Smooth muscle cell (in vitro differentiated cells): ENCODE measurements around the gene IFNLR1. TPM values are rescaled to one million over a fixed set of nuclear protein-coding genes. Genes with fewer than 3 reads are reported as not detected.

Experiments used
- DNase-seq: peaks from one replicate; lab custom pipeline; 2025; ENCODE audit not compliant: unreplicated experiment; lab: John Stamatoyannopoulos, UW
- H2AFZ ChIP-seq: fragments of 200-600 bp; sonication (generic); 2 replicates; pipeline ENCODE4 v1.6.0; 2016; ENCODE audit warnings: antibody characterized with exemption, low read depth, mild to moderate bottlenecking
- H3F3A ChIP-seq: fragments of 200-600 bp; sonication (generic); 2 replicates; pipeline ENCODE4 v1.6.0; 2017; ENCODE audit warnings: antibody characterized with exemption, low read depth
- H3K27ac ChIP-seq: fragments of 200-600 bp; sonication (generic); 2 replicates; pipeline ENCODE4 v1.5.1; 2016; ENCODE audit warnings: low read depth, mild to moderate bottlenecking
- H3K27me3 ChIP-seq: fragments of 200-600 bp; sonication (generic); 2 replicates; pipeline ENCODE4 v1.6.1; 2016; ENCODE audit warnings: low read depth, mild to moderate bottlenecking
- H3K36me3 ChIP-seq: fragments of 200-600 bp; sonication (generic); 2 replicates; pipeline ENCODE4 v1.5.1; 2016; ENCODE audit warnings: low read depth
- H3K4me1 ChIP-seq: fragments of 200-600 bp; sonication (generic); 2 replicates; pipeline ENCODE4 v1.5.1; 2016; ENCODE audit warnings: low read depth
- H3K4me2 ChIP-seq: fragments of 200-600 bp; sonication (generic); 2 replicates; pipeline ENCODE4 v1.6.0; 2016; ENCODE audit warnings: mild to moderate bottlenecking
- H3K4me3 ChIP-seq: fragments of 200-600 bp; sonication (generic); 2 replicates; pipeline ENCODE4 v1.5.1; 2016; ENCODE audit warnings: mild to moderate bottlenecking
- H3K79me2 ChIP-seq: fragments of 200-600 bp; sonication (generic); 2 replicates; pipeline ENCODE4 v1.6.0; 2016; ENCODE audit warnings: low read depth, mild to moderate bottlenecking
- H3K9ac ChIP-seq: fragments of 200-600 bp; sonication (generic); 2 replicates; pipeline ENCODE4 v1.6.0; 2016; ENCODE audit warnings: low read depth
- H3K9me3 ChIP-seq: fragments of 200-600 bp; sonication (generic); replicated peaks from 2 replicates; pipeline ENCODE4 v1.5.1; 2016; ENCODE audit warnings: low read depth
- H4K20me1 ChIP-seq: fragments of 200-600 bp; sonication (generic); 2 replicates; pipeline ENCODE4 v1.6.0; 2016; ENCODE audit warnings: low read depth
- CTCF ChIP-seq: fragments of 200-600 bp; sonication (generic); IDR thresholded peaks from 2 replicates; pipeline ENCODE4 v1.5.1; 2017; ENCODE audit warnings: borderline replicate concordance, mild to moderate bottlenecking, antibody characterized with exemption; ENCODE audit not compliant: insufficient read depth, poor library complexity, severe bottlenecking
- WGBS: methylation state at CpG from one replicate; pipeline ENCODE4 v1.1.7; 2016; ENCODE audit warnings: low lambda C conversion rate; 5-methylcytosine and 5-hydroxymethylcytosine counted together
- polyA plus RNA-seq: library from polyadenylated mRNA; unstranded; fragments of >200 nt; fragmentation: Nextera tagmentation; extraction: Ambion mirVana; gene quantifications from 2 replicates; pipeline ENCODE4 v1.2.1, GENCODE V29; 2016
- total RNA-seq: library from RNA; depleted of rRNA; stranded (reverse); fragments of >200 nt; gene quantifications from 2 replicates; pipeline ENCODE4 v1.2.3, GENCODE V29; 2014

IFNLR1 gene
- total and polyA plus RNA-seq, 2 experiments from 2014 or later: 0.25 to 0.67 TPM

- H3K4me2 ChIP-seq: peak overlapping the region; percentile 18
- H3K9me3 ChIP-seq: no peaks in the 10 kb centered on the region
- no peaks in the 10 kb centered on the region for H3K27me3 ChIP-seq
- peaks cover 14% of the 10 kb centered on the region for H3K4me1 ChIP-seq
- H3K4me3 ChIP-seq: no peak overlapping the region
- H3K9ac ChIP-seq: no peak overlapping the region
- DNase-seq: no peak
- no peaks in the 10 kb centered on the region for H3K36me3 ChIP-seq
- H3K79me2 ChIP-seq: no peaks in the 10 kb centered on the region
- H2AFZ ChIP-seq: peak overlapping the region; percentile 88
- H3K27ac ChIP-seq: peak overlapping the region; percentile 75
- no peaks in the 10 kb centered on the region for H3F3A ChIP-seq
- no peak for TF ChIP-seq CTCF
- no peaks in the 10 kb centered on the region for H4K20me1 ChIP-seq
- 45% methylated on average over 18 of the region's 18 CpGs for WGBS
Measured at GRCh38 chr1:24107462-24108138, 79.5 kb downstream of the IFNLR1 start.

GRCh38 chr1:24105368-24106160, 81.5 kb downstream of the IFNLR1 start:
- no peak for TF ChIP-seq CTCF
- Histone ChIP-seq H3K27ac (no peak overlapping the region), H3K36me3 (no peaks in the 10 kb centered on the region), H3K9me3 (no peaks in the 10 kb centered on the region), H4K20me1 (no peaks in the 10 kb centered on the region), H3K4me3 (no peak overlapping the region), H3F3A (no peaks in the 10 kb centered on the region), H3K27me3 (no peaks in the 10 kb centered on the region), H3K79me2 (no peaks in the 10 kb centered on the region), H3K4me1 (peaks cover 14% of the 10 kb centered on the region), H3K4me2 (no peak overlapping the region), H2AFZ (no peak overlapping the region), H3K9ac (no peak overlapping the region)
- DNase-seq: no peak
- WGBS: 94% methylated on average over 17 of the region's 19 CpGs

- Histone ChIP-seq H3F3A (no peaks in the 10 kb centered on the region), H3K27me3 (no peaks in the 10 kb centered on the region), H3K4me1 (peaks cover 14% of the 10 kb centered on the region), H3K27ac (no peak overlapping the region), H3K9ac (no peak overlapping the region), H4K20me1 (no peaks in the 10 kb centered on the region), H2AFZ (no peak overlapping the region), H3K4me2 (no peak overlapping the region), H3K36me3 (no peaks in the 10 kb centered on the region), H3K4me3 (no peak overlapping the region), H3K79me2 (no peaks in the 10 kb centered on the region), H3K9me3 (no peaks in the 10 kb centered on the region)
- no peak for DNase-seq
- TF ChIP-seq CTCF: no peak
- WGBS: 95% methylated on average over 7 of the region's 7 CpGs
Measured at GRCh38 chr1:24104854-24105253, 82.2 kb downstream of the IFNLR1 start.

Other genes starting within 250 kb of the IFNLR1 start
- 77.8 and 98.5 TPM in 2 replicates for gene PNRC2, start 227.5 kb downstream of the IFNLR1 start, total RNA-seq
- gene PNRC2, start 227.5 kb downstream of the IFNLR1 start, polyA plus RNA-seq: 53.3 and 55.8 TPM in 2 replicates
- 93.7 and 111 TPM in 2 replicates for gene SRSF10, start 207.0 kb downstream of the IFNLR1 start, total RNA-seq
- gene SRSF10, start 207.0 kb downstream of the IFNLR1 start, polyA plus RNA-seq: 86.8 and 87.1 TPM in 2 replicates
- gene MYOM3, start 75.2 kb downstream of the IFNLR1 start, total RNA-seq: 0.18 and 0.63 TPM in 2 replicates
- 0.26 and 0.64 TPM in 2 replicates for gene MYOM3, start 75.2 kb downstream of the IFNLR1 start, polyA plus RNA-seq
- 0.31 and 0.40 TPM in 2 replicates for gene IL22RA1, start 44.1 kb downstream of the IFNLR1 start, total RNA-seq
- gene IL22RA1, start 44.1 kb downstream of the IFNLR1 start, polyA plus RNA-seq: 0.64 TPM in 1 of 2 replicates, not detected in the other
- 5.6 and 10.5 TPM in 2 replicates for gene GRHL3, start 132.1 kb upstream of the IFNLR1 start, total RNA-seq
- gene GRHL3, start 132.1 kb upstream of the IFNLR1 start, polyA plus RNA-seq: 0.87 and 4.9 TPM in 2 replicates
- 4.2 and 6.8 TPM in 2 replicates for gene STPG1, start 226.5 kb upstream of the IFNLR1 start, total RNA-seq
- 4.9 and 7.6 TPM in 2 replicates for gene STPG1, start 226.5 kb upstream of the IFNLR1 start, polyA plus RNA-seq
- gene NIPAL3, start 228.5 kb upstream of the IFNLR1 start, total RNA-seq: 17.2 and 22.5 TPM in 2 replicates
- gene NIPAL3, start 228.5 kb upstream of the IFNLR1 start, polyA plus RNA-seq: 9.3 and 13.3 TPM in 2 replicates